Hepatocyte (in vitro differentiated cells): ENCODE measurements around the gene HERC3.
A peak's percentile ranks its signal among the peaks of the same experiment; 100 is the strongest.

Experiments
- EZH2 ChIP-seq: fragments of 200-600 bp; sonication (generic); IDR thresholded peaks from 2 replicates; pipeline ENCODE4 v1.6.1; 2016; ENCODE audit warnings: antibody characterized with exemption, mild to moderate bottlenecking, borderline replicate concordance
- EZH2phosphoT487 ChIP-seq: fragments of 200-600 bp; sonication (generic); IDR thresholded peaks from one replicate; pipeline ENCODE4 v1.6.1; 2018; ENCODE audit warnings: antibody characterized with exemption, mild to moderate bottlenecking, low read depth, moderate library complexity; ENCODE audit not compliant: unreplicated experiment, severe bottlenecking
- TF ChIP-seq, protein P1 (sequence below): fragments of 200-600 bp; sonication (generic); IDR thresholded peaks from 2 replicates; pipeline ENCODE4 v1.5.1; 2016; ENCODE audit warnings: antibody characterized with exemption, mild to moderate bottlenecking; ENCODE audit not compliant: poor library complexity

GRCh38 chr4:88672987-88673386, 80.7 kb downstream of the HERC3 start:
- TF ChIP-seq, protein P1, sequence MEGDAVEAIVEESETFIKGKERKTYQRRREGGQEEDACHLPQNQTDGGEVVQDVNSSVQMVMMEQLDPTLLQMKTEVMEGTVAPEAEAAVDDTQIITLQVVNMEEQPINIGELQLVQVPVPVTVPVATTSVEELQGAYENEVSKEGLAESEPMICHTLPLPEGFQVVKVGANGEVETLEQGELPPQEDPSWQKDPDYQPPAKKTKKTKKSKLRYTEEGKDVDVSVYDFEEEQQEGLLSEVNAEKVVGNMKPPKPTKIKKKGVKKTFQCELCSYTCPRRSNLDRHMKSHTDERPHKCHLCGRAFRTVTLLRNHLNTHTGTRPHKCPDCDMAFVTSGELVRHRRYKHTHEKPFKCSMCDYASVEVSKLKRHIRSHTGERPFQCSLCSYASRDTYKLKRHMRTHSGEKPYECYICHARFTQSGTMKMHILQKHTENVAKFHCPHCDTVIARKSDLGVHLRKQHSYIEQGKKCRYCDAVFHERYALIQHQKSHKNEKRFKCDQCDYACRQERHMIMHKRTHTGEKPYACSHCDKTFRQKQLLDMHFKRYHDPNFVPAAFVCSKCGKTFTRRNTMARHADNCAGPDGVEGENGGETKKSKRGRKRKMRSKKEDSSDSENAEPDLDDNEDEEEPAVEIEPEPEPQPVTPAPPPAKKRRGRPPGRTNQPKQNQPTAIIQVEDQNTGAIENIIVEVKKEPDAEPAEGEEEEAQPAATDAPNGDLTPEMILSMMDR = peak; percentile 59
- TF ChIP-seq EZH2 (no peak), EZH2phosphoT487 (no peak)
